Right lung (tissue), 10 donors: ENCODE data around the gene PPDPF. TPM values are rescaled to one million over a fixed set of nuclear protein-coding genes. Genes with fewer than 3 reads are reported as not detected.
"Not testable (repeated sequence)": the region's sequence is repeated elsewhere in the genome, so short reads cannot be mapped to it uniquely, and the experiment has no call there.

Source experiments
- DNase-seq, 2 donors: peaks; one replicate each; pipeline ENCODE4 v3.0.0-alpha.2; 2013
- long read RNA-seq, 8 donors: transcript quantifications; one replicate each; lab custom pipeline, GENCODE V29; 2026
- polyA plus RNA-seq, 5 donors: library from polyadenylated mRNA; unstranded; fragments of 120-200 nt; gene quantifications; one replicate each; pipeline versions ENCODE4 v1.2.1 to v1.2.3, GENCODE V29; 2013; ENCODE audit warnings: inconsistent platforms in 1 of 5, low replicate concordance in 1 of 5; ENCODE audit not compliant: insufficient read length in 5 of 5, insufficient read depth in 1 of 5

The PPDPF gene, protein sequence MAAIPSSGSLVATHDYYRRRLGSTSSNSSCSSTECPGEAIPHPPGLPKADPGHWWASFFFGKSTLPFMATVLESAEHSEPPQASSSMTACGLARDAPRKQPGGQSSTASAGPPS
- polyA plus RNA-seq = 100 to 1,000 TPM; 140 to 601 (median 282) TPM
- long read RNA-seq, donor 1, transcript PPDPF-201 (3 exons, 627 nt) = minor isoform, 10 of 624 reads
- long read RNA-seq, donor 1, transcript PPDPF-202 (4 exons, 868 nt) = major isoform, 481 of 624 reads
- long read RNA-seq, donor 1, transcript PPDPF-203 (2 exons, 373 nt) = minor isoform, 14 of 624 reads
- long read RNA-seq, donor 1, partial matches to known transcripts = 90 of 624 reads
- long read RNA-seq, donor 1, other reads (novel, unspliced or antisense) = 26 of 624 reads
- long read RNA-seq, donor 2, transcript PPDPF-204 (3 exons, 478 nt) = minor isoform, 6 of 275 reads
- long read RNA-seq, donor 2, transcript PPDPF-202 (4 exons, 868 nt) = major isoform, 227 of 275 reads
- long read RNA-seq, donor 2, partial matches to known transcripts = 21 of 275 reads
- long read RNA-seq, donor 2, other reads (novel, unspliced or antisense) = 15 of 275 reads
- long read RNA-seq, donor 3, transcript PPDPF-203 (2 exons, 373 nt) = minor isoform, 5 of 332 reads
- long read RNA-seq, donor 3, transcript PPDPF-202 (4 exons, 868 nt) = major isoform, 259 of 332 reads
- long read RNA-seq, donor 3, partial matches to known transcripts = 50 of 332 reads
- long read RNA-seq, donor 3, other reads (novel, unspliced or antisense) = 13 of 332 reads
- long read RNA-seq, donor 4, transcript PPDPF-201 (3 exons, 627 nt) = minor isoform, 6 of 264 reads
- long read RNA-seq, donor 4, transcript PPDPF-202 (4 exons, 868 nt) = major isoform, 204 of 264 reads
- long read RNA-seq, donor 4, partial matches to known transcripts = 44 of 264 reads
- long read RNA-seq, donor 4, other reads (novel, unspliced or antisense) = 6 of 264 reads
- long read RNA-seq, donor 5, transcript PPDPF-201 (3 exons, 627 nt) = minor isoform, 8 of 417 reads
- long read RNA-seq, donor 5, transcript PPDPF-202 (4 exons, 868 nt) = major isoform, 288 of 417 reads
- long read RNA-seq, donor 5, transcript PPDPF-203 (2 exons, 373 nt) = minor isoform, 8 of 417 reads
- long read RNA-seq, donor 5, partial matches to known transcripts = 98 of 417 reads
- long read RNA-seq, donor 5, other reads (novel, unspliced or antisense) = 11 of 417 reads
- long read RNA-seq, donor 6, transcript PPDPF-203 (2 exons, 373 nt) = minor isoform, 8 of 577 reads
- long read RNA-seq, donor 6, transcript PPDPF-202 (4 exons, 868 nt) = major isoform, 489 of 577 reads
- long read RNA-seq, donor 6, transcript PPDPF-201 (3 exons, 627 nt) = minor isoform, 7 of 577 reads
- long read RNA-seq, donor 6, transcript PPDPF-204 (3 exons, 478 nt) = minor isoform, 11 of 577 reads
- long read RNA-seq, donor 6, partial matches to known transcripts = 40 of 577 reads
- long read RNA-seq, donor 6, other reads (novel, unspliced or antisense) = 22 of 577 reads
- long read RNA-seq, donor 7, transcript PPDPF-201 (3 exons, 627 nt) = minor isoform, 7 of 274 reads
- long read RNA-seq, donor 7, transcript PPDPF-202 (4 exons, 868 nt) = major isoform, 221 of 274 reads
- long read RNA-seq, donor 7, partial matches to known transcripts = 31 of 274 reads
- long read RNA-seq, donor 7, other reads (novel, unspliced or antisense) = 10 of 274 reads
- long read RNA-seq, donor 8, transcript PPDPF-202 (4 exons, 868 nt) = major isoform, 106 of 143 reads
- long read RNA-seq, donor 8, partial matches to known transcripts = 23 of 143 reads
- long read RNA-seq, donor 8, other reads (novel, unspliced or antisense) = 7 of 143 reads

DNA sequence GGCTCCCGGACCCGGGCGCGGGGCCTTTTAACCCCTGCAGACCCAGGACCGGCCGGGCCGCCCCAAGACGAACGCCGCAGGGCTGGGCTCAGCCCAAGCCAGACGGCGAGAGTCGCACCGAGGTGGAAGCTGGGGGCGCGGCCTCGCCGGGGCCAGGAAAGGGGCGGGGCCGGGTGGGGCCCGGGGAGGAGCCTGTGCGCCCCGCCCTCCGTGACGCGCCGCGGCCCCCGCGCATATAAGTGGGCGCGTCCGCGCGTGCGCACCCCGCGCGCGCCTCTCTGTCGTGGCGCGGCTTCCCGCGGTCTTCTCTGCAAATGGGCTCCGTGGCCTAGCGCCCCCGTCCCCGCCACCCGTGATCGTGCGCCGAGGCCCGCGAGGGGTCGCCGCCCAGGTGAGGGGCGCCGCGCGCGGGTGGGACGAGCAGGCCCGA lies at the start of gene PPDPF:
PPDPF (plus strand) TSS at position 262 of the 430 bp plus-strand sequence. CDS start 544 bp downstream, outside the sequence.
- peak; percentile 87 to 91 for DNase-seq

DNA sequence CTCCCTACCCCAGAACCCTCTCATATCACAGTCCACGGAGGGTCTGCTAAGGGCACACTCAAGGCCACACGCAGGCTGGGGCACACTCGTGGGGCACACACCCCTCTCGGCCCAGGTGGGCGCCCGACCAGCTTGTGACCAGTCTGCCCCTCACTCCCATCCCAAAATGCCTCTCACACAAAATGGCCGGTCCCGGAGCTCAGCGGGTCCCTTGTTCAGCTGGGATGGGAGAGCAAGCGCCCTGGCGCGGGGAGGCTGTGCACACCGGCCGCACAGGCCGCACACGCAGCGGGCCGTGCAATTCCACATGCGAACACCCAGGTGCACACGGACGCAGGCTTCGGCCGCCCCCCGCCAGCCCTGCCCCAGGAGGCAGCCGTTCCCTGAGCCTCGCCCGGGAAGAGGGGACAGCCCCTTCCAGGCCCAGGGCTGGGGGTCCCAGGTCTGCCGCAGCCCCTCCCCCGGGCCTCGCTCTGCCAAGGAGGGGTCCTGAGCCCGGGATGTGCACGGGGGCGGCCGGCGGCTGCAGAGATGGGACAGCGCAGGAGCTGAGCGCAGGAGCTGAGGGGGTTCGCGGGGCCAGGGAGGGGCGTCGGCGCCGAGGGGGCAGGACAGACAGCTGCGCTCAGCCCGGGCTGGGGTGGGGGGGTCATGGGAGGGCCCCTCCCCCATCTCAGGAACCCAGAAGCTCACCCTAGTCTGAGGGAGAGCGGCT lies 49.4 kb upstream of the PPDPF start:
- no peak for DNase-seq

DNA sequence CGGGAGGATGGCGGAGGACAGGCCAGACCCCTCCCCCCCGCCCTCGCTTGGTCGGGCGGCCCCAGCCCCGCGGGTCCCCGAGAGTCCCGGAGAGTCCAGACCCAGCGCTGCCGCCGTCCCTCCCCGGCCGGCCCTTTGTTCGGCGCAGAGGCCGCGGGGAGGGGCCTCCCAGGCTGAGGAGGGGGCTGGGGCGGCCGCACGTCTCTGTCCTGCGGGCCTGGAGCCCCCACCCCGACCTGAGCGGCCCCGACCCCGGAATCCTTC lies 48.9 kb upstream of the PPDPF start:
- DNase-seq = no peak

DNA sequence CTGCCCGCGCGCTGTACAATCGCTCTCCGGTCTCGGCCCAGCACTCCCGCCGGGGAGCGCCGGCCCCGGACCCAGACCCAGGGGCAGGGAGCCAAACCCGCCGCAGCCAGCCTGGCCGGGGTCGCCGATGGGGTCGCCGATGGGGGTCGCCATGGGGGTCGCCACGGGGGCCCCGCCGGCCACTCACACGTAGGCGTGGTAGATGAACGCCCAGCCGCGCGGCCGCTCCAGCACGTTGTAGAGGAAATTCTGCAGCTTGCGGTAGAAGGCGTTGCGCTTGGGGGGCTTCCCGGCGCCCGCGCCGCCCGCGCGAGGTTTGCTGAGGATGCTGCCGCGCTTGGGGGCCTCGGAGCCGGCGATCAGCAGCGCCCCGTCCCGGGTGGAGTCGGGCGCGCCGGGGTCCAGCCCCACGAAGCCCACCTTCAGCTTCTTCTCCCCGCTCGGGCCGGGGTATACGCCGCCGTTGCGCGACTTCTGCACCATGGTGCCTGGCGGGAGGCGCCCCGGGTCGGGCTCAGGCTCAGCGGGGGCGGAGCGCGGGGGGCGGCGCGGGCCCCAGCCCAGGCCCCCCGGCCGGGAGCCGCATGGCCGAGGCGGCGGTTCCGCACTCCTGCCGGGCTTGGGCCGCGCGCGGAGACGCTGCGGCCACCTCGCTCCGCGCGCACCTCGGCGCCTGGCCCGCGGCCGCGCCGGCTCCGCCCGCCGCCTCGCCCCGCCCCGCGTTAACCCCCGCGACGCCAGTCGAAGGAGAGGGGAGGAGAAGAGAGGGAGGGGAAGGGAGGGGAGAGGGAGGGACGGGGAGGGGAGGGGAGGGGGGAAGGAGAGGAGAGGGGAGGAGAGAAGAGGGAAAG lies 48.4 kb upstream of the PPDPF start, which contains the start of gene KCNQ2:
KCNQ2 (minus strand) TSS at position 675 of the 851 bp plus-strand sequence; CDS start at position 483, 192 bp downstream.
- no peak for DNase-seq

DNA sequence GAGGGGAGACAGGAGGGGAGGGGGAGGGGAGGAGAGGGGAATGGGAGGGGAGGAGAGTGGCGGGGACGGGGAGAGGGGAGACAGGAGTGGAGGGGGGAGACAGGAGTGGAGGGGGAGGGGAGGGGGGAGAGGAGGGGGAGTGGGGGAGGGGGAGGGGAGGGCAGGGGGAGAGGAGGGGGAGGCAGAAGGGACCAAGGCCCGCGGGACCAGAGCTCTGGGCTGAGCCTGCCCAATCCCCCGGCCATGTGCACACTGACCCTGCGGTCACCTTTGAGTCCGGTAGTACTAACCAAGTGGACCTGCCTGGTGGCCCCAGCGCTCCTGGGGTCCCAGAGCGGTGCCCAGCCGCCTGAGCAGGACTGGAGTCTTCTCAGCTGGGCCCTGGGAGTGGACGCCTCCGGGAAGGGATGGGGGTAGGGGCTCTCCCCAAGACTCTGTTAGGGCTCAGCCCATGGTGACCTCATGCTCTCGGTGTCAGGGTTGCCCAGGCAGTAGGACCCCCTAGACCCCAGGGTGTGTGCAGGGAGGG lies 47.6 kb upstream of the PPDPF start:
- no peak for DNase-seq

DNA sequence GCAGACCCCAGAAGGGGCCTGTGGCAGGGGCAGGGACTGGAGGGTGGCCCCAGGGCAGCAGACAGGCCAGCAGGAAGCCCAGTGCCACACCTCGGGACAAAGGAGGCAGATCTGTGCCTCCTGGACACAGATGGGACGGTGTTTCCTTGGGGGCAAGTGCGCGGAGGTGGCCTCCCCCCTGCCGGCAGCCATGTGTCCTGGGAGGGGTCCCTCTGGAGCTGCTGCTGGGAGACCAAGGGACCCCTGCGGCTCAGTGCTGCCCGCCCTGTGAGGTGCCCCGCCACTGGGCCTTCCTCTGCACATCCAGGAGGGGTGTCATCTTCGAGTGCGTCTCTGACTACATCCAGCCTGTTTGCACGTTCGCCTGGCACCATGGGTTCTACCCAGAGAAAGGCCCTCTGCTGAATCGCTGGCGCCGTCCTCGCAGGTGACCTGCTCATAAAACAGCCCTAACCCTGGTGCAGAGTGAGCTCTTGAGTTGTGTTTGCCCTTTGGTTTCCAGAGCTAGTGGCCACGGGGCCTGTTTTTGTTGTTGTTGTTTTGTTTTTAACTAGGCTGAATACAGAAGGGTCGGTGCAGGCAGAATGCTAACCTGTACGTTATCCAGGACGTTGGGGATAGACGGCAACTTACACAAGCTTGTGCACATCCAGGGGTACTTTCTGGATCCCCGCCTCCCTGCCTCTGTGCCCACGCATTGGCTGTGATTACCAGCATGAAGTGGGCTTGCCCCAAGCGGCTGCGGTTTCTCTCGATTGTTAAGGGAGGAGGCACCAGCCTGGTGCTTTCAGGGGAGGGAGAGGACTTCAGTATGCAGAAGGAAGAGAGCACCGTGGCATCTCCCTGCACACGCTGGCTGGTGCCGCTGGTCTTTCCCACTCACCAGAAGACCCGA lies 46.8 kb upstream of the PPDPF start:
- no peak for DNase-seq

DNA sequence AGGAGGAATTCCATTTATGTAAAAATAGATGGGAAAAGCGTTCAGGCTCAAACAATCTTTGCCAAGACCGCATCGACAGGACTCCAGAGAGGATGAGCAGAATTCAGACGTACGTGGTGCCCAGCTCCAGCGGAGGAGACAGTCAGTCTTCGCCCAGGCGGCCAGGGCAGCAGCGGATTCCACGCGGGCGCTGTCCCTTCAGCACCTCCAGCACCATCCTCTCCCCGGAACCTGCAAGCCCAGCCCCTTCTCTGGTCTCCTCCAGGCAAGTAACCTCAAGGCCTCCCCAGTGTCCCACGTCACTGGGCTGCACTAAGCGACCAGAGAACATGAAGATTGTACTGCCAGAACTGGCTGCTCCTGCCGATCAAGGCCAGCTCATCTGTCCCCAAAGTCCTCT lies 45.4 kb upstream of the PPDPF start:
- DNase-seq = no peak

DNA sequence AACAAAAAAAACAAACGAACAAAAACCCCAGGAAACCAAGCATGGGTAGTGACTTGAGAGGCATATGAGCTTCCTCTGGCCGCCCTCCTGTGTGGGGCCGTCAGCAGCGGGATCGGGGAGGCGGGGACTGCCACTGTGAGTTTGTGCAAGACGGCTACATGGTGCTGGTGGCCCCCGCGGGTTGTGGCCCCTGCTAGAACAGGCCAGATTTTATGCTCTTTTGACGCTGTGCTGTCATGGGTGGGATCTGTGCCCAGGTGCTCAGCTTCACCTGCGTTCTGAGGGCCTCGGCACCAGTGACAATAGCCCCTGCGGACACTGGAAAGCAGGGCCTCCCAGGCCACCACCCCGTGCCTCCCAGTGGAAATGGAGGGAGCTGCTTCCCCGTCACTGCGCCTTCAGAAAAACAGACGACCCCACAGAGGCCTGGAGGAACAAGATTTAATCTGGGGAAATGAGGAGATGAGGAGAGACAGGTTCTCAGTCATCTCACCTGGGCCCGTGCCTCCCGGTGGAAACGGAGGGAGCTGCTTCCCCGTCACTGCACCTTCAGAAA lies 43.4 kb upstream of the PPDPF start:
- no peak for DNase-seq

DNA sequence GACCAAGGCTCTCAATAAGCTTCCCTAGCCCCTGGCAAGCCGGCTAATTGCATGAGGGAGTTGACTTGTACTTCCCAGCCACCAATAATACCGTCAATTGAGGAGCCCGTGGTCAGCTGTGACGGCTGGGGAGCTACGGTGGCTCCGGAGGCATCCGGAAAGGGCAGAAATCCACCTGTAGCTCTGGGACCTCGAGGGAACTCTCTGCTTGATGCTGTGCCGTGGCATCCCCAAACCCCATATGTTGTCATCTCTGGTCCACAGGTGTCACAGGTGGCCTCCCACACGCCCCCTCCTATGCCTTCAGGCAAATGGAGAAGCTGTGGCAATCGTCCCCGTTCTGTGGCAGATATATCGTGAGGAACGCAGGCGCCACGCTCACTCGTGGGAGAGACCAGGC lies 42.6 kb upstream of the PPDPF start:
- DNase-seq = no peak

DNA sequence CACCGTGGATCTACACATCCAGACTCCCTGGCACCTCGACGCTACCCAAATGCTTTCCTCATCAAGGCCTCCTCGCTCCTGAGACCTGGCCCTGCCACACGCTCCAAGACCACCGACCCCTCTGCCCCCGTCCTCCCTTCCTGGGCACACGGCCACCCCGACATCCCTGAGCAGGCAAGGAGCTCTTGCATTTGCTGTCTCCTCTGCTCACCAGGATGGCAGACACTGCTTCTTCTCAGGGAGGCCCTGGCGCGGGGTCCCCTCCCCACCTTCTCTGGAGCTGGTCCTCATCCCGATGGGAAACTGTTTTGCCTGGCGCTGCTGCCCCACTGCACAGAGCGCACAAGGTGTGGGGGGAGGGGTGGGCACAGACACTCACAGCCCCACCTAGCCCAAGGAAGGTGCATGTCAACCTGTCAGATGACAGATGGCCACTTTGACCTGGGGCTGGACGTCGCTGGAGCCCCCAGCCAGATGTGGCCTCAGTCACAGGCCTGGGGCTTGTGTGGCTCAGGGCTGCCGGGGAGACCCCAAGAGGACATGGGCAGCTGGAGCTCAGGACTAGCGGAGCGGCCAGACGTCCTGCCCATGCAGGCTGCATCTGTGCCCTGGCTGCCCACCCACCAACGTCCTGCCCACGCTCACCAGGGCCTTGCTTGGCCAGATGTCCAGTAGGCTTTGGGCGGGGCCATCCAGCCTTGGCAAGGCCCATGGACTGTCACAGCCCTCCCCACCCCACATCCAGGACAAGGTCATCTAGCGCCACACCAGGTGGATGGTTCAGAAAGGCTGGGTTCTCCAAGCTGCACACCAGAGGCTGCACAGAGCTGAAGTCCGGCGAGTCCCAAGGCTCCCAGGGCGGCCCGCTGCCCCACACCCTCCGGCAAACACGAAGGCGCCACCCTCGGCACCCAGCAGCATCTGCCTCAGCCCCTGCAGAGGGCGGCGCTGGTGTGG lies 41.9 kb upstream of the PPDPF start:
- DNase-seq = no peak

DNA sequence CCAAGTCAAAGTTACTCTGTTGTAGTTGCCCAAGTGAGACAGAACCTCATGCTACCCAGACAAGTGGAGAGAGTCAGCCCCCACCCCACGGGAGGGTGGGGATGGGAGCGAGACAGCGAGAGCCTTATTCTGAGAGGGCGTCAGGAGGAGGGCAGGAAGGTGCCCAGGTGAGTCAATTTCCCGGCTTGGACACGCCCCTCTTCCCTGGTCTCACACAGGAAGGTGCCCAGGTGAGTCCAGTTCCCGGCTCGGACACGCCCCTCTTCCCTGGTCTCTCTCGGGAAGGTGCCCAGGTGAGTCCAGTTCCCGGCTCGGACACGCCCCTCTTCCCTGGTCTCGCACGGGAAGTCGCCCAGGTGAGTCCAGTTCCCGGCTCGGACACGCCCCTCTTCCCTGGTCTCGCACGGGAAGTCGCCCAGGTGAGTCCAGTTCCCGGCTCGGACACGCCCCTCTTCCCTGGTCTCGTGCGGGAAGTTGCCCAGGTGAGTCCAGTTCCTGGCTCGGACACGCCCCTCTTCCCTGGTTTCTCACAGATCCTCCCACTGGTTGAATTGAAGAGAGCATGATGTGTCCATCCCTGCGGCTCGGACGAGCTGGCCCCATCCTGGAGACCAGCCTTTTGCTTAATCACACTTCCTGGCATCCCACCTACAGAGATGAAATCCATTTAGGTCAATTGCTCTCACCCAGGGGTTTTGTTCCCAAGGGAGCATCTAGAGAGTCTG lies 40.7 kb upstream of the PPDPF start:
- DNase-seq = not testable (repeated sequence)

DNA sequence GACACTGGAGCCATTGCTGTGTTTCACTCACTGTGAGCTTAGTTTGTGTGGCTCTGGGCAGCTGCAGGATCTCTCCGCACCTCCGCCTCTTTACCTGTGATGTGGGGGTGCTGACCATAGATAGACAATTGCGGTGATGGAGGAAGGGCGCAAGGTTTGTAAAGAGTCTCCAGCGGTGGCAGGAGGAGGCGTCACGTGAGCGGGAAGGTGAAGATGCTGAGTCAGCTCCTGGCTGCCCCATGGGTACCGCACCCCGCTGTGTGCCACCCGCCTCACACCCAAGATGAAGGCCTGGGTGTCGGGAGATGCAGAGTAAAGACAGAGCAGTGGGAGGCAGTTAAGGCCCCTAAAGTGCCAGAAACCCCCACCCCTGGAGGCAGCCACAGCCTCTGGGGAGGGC lies 39.1 kb upstream of the PPDPF start:
- no peak for DNase-seq

DNA sequence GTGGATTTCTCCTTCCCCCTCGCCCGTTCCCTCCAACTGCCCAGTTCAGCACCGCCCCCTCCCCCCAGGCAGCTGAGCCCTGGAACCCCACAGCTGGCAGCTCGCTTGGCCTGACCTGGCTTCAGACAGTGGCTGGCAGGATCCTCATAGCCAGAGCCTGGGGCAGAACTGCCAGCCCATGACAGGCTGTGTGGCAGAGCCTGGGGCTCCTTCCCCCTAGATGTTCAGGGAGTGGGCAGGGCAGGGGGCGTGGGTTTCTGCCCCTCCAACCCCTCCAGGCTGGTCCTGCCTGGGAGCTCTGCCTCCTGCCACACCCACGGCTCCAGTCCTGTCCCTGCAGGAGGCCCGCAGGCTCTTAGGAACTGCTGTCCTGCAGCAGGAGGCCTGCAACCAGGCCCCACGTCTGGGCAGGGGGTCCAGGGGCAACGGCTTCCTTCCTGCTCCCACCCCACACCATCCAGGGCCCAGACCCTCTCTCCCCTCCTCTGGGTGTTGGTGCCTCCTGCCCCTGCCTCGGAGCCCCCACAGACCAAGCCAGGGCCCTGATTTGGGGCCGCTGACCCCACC lies 38.5 kb upstream of the PPDPF start:
- DNase-seq = no peak

DNA sequence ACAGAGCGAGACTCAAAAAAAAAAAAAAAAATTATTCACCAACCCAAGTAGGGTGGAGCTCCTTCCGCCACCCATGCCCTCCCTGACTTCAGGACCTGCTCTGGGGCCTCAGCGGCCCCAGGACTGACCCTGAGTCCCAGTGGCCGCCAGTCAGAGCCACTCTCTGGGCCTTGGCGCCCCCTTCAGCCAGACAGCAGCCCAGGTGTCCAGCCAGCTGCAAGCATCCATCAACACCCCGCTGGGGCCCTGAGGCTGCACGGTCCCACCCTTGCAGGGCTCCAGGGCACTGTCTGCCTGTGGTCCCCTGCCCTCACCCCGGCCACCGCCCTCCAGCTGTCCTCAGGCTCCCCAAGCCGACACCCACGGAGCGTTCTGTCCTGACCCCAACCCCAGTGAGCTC lies 36.7 kb upstream of the PPDPF start:
- DNase-seq = no peak

DNA sequence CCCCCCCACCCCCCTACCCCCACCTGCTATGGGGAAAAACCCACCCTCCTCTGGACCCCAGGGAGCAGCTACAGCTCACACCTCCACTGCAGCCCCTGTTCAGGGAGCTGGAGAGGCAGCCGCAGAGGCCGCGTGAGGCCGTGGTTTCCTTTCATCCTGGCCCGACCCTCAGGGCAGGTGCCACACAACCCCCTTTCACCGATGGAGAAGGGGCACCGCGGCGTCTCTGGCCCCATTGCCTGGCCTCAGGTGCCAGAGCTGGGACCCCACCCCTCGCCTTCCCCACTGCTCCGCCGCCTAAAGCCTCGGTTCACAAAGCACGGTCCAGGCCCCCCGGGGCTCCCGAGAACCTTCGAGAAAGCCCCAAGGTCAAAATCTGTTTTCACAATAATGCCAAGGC lies 36.3 kb upstream of the PPDPF start:
- no peak for DNase-seq
